ENCODE results near the gene GDI2. TPM values are rescaled to one million over a fixed set of nuclear protein-coding genes. Genes with fewer than 3 reads are reported as not detected.

GDI2 gene
- total and polyA plus RNA-seq, 2 of the 13 experiments (the other 11 are each of a cell fraction or from before 2014, with no cell fraction given): 153 to 477 TPM

GRCh38 chr10:5855979-5856700 is 42.9 kb upstream of the GDI2 start (continued):
- TF ChIP-seq HINFP (CRISPR knock-in tag; IDR thresholded peaks at IDR 0.05; ENCODE audit: low read depth): no peak
- TF ChIP-seq ZNF772 (CRISPR knock-in tag; IDR thresholded peaks at IDR 0.05): no peak
- no peak for TF ChIP-seq MBD4 (IDR thresholded peaks at IDR 0.05; ENCODE audit: borderline replicate concordance, low read length)
- TF ChIP-seq ZNF775 (CRISPR knock-in tag; IDR thresholded peaks at IDR 0.05; ENCODE audit: borderline replicate concordance): no peak
- no peak for TF ChIP-seq USF2 (IDR thresholded peaks at IDR 0.05; ENCODE audit: low read depth, low read length)
- TF ChIP-seq USF2 (CRISPR knock-in tag; IDR thresholded peaks at IDR 0.05; ENCODE audit: borderline replicate concordance): no peak
- TF ChIP-seq KDM1A (CRISPR knock-in tag; IDR thresholded peaks at IDR 0.05): no peak
- TF ChIP-seq ZSCAN31 (CRISPR knock-in tag; IDR thresholded peaks at IDR 0.05; ENCODE audit: low read depth): peak; percentile 100
- TF ChIP-seq DRAP1 (CRISPR knock-in tag; IDR thresholded peaks at IDR 0.05): no peak
- peak; percentile 87 for TF ChIP-seq ZMYM2 (CRISPR knock-in tag; IDR thresholded peaks at IDR 0.05)
- TF ChIP-seq IRF2 (CRISPR knock-in tag; IDR thresholded peaks at IDR 0.05): no peak
- no peak for TF ChIP-seq PHF5A (CRISPR knock-in tag; IDR thresholded peaks at IDR 0.05; ENCODE audit: low read depth, unreplicated experiment)
- TF ChIP-seq HIC2 (CRISPR knock-in tag; IDR thresholded peaks at IDR 0.05; ENCODE audit: low read depth): no peak
- no peak for TF ChIP-seq CENPT (CRISPR knock-in tag; IDR thresholded peaks at IDR 0.05; ENCODE audit: low read depth)
- no peak for TF ChIP-seq HOXA9 (CRISPR knock-in tag; IDR thresholded peaks at IDR 0.05; ENCODE audit: borderline replicate concordance)
- no peak for TF ChIP-seq MAFG (CRISPR knock-in tag; IDR thresholded peaks at IDR 0.05)
